ENCODE data around the gene PTGIS.

DNA sequence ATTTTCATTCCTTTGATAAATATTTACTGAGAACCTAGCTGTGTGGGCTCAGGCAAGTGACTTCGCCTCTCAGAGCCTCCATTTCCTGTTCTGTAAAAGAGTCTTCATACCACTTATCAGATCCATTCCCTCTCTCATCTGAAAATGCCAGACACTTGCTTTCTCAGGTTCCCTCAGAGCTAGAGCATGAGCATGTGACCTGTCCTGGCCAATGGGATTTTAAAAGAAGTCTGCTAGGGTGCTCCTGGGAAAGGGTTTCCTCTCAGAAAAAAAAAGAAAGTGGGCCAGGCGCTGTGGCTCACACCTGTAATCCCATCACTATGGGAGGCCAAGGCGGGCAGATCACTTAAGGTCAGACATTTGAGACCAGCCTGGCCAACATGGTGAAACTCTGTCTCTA is 90.7 kb downstream of the PTGIS start:
- no peak for TF ChIP-seq CEBPB (IDR thresholded peaks at IDR 0.05; ENCODE audit: low read depth, low read length)
- TF ChIP-seq RCOR1 (IDR thresholded peaks at IDR 0.05; ENCODE audit: insufficient replicate concordance, low read length): no peak
- no peak for TF ChIP-seq MXI1 (IDR thresholded peaks at IDR 0.05; ENCODE audit: borderline replicate concordance, low read depth, low read length)
- TF ChIP-seq, protein P1, sequence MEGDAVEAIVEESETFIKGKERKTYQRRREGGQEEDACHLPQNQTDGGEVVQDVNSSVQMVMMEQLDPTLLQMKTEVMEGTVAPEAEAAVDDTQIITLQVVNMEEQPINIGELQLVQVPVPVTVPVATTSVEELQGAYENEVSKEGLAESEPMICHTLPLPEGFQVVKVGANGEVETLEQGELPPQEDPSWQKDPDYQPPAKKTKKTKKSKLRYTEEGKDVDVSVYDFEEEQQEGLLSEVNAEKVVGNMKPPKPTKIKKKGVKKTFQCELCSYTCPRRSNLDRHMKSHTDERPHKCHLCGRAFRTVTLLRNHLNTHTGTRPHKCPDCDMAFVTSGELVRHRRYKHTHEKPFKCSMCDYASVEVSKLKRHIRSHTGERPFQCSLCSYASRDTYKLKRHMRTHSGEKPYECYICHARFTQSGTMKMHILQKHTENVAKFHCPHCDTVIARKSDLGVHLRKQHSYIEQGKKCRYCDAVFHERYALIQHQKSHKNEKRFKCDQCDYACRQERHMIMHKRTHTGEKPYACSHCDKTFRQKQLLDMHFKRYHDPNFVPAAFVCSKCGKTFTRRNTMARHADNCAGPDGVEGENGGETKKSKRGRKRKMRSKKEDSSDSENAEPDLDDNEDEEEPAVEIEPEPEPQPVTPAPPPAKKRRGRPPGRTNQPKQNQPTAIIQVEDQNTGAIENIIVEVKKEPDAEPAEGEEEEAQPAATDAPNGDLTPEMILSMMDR (conservative IDR thresholded peaks at IDR 0.05; ENCODE audit: low read depth, low read length): no peak
- no peak for TF ChIP-seq POLR2A (IDR thresholded peaks at IDR 0.05; ENCODE audit: low read depth, low read length)
- TF ChIP-seq FOS (IDR thresholded peaks at IDR 0.05; ENCODE audit: low read depth, low read length): no peak
